ENCODE measurements around the gene DXO.

DXO gene

GRCh38 chr6:31968326-31968725 is 3.6 kb downstream of the DXO start:
- TF ChIP-seq GATA2 (IDR thresholded peaks at IDR 0.05; ENCODE audit: low read depth, low read length), result no peak
- no peak for TF ChIP-seq GATA3 (IDR thresholded peaks at IDR 0.05; ENCODE audit: low read depth, low read length)

GRCh38 chr6:31967926-31968320 is 4.0 kb downstream of the DXO start:
- TF ChIP-seq GATA2 (IDR thresholded peaks at IDR 0.05; ENCODE audit: low read depth, low read length), result no peak
- no peak for TF ChIP-seq GATA3 (IDR thresholded peaks at IDR 0.05; ENCODE audit: low read depth, low read length)

DNA sequence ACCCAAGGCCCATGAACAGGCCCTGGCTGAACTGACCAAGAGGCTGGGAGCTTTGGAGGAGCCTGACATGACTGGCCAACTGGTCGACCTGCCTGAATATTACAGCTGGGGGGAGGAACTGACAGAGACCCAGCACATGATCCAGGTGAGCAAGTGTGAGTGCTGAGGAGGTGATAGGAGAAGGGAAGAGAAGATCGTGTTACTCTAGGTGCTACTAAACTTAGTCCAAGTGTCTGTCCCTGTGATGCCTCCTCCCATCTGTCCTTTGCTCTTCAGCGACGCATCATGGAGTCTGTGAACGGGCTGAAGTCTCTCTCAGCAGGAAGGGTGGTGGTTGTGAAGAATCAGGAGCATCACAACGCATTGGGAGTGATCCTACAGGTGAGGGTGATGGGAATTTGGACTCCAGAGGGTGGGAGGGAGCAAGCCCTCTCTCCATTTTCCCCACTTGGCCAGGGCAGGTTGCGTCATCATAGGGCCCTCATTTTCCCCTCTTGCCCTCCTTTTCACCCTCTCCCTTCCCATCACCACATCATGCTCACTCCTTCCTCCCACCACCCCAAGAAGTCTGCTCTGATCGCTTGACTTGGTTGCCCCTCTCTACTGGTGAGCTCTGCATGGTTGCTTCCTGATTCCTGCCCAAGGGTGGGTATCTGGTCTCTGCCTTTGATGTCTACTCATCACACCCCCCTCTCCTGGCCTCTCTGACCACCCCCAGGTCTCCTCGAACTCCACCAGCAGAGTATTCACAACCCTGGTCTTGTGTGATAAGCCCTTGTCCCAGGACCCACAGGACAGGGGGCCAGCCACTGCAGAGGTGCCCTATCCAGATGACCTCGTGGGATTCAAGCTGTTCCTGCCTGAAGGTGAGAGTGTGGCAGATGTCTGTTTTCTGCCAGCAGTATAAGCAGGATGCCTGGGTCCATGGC is 4.7 kb downstream of the DXO start:
- TF ChIP-seq GATA2 (IDR thresholded peaks at IDR 0.05; ENCODE audit: low read depth, low read length), result no peak
- no peak for TF ChIP-seq GATA3 (IDR thresholded peaks at IDR 0.05; ENCODE audit: low read depth, low read length)

DNA sequence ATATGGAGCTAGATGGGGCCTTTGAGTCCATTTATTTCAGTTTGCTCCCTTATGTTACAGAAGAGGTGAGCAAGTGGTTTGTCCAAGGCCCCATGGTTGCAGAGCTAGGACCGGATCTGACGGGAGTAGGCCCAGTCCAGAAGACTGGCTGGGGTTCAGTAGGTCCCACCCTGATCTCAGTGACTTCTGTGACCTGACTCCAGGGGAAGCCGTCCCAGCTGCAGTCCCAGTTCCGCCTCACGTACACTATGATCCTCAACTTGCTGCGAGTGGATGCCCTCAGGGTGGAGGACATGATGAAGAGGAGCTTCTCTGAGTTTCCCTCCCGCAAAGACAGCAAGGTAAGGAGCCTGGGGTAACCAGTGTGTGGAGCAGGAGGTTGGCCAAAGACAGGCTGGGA is 5.4 kb downstream of the DXO start:
- TF ChIP-seq GATA3 (IDR thresholded peaks at IDR 0.05; ENCODE audit: low read depth, low read length), result no peak
- no peak for TF ChIP-seq GATA2 (IDR thresholded peaks at IDR 0.05; ENCODE audit: low read depth, low read length)

GRCh38 chr6:31965700-31966099 is 6.2 kb downstream of the DXO start:
- no peak for TF ChIP-seq GATA2 (IDR thresholded peaks at IDR 0.05; ENCODE audit: low read depth, low read length)
- no peak for TF ChIP-seq GATA3 (IDR thresholded peaks at IDR 0.05; ENCODE audit: low read depth, low read length)

DNA sequence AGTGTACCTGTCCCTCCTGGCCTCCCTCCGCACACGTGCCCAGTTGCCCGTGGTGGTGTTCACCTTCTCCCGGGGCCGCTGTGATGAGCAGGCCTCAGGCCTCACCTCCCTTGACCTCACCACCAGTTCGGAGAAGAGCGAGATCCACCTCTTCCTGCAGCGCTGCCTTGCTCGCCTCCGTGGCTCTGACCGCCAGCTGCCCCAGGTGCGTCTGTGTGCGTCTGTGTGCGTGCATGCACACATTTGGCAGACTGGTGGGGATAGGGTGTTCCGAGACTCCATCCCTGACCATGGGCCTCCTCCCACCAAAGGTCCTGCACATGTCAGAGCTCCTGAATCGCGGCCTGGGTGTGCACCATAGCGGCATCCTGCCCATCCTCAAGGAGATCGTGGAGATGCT is 8.0 kb downstream of the DXO start:
- no peak for TF ChIP-seq GATA2 (IDR thresholded peaks at IDR 0.05; ENCODE audit: low read depth, low read length)

- no peak for TF ChIP-seq GATA2 (IDR thresholded peaks at IDR 0.05; ENCODE audit: low read depth, low read length)
- no peak for TF ChIP-seq GATA3 (IDR thresholded peaks at IDR 0.05; ENCODE audit: low read depth, low read length)
These were observed 10.3 kb downstream of the DXO start for GRCh38 chr6:31961616-31962015.

- TF ChIP-seq GATA3 (IDR thresholded peaks at IDR 0.05; ENCODE audit: low read depth, low read length) (no peak), GATA2 (IDR thresholded peaks at IDR 0.05; ENCODE audit: low read depth, low read length) (0 out of 2 replicates have a peak, but pooled peaks have one; percentile 12)
These were observed 12.9 kb downstream of the DXO start, which contains the start of the genes NELFE and SKIC2 for GRCh38 chr6:31958741-31959739. TSS of gene NELFE (minus strand) at chr6:31958971. CDS start at chr6:31958446, 525 bp downstream. TSS of gene SKIC2 (plus strand) at chr6:31959175. CDS start at chr6:31959193, 18 bp downstream.

GRCh38 chr6:31958412-31958740 is 13.6 kb downstream of the DXO start:
- TF ChIP-seq GATA2 (IDR thresholded peaks at IDR 0.05; ENCODE audit: low read depth, low read length) (no peak), GATA3 (IDR thresholded peaks at IDR 0.05; ENCODE audit: low read depth, low read length) (no peak)

DNA sequence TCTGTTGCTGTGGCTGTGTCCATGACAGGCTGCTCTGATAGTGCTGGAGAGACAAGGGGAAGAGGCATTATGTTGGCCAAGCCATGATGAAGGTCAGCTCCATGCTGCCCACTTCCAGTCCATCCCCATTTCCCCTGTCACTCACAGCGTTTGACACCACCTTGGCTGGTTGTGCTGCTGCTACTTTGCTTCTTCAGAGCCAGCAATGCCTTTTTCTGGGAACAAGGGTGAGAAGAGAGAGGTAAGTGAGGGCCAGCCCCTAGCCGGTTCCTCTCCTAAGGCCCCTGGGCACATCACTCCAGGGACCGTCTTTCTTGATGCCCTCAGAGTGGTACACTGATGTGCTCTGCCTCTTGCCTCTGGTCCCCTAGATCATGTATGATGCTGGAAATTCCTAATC is 15.1 kb downstream of the DXO start:
- TF ChIP-seq GATA2 (IDR thresholded peaks at IDR 0.05; ENCODE audit: low read depth, low read length) (no peak), GATA3 (IDR thresholded peaks at IDR 0.05; ENCODE audit: low read depth, low read length) (no peak)

DNA sequence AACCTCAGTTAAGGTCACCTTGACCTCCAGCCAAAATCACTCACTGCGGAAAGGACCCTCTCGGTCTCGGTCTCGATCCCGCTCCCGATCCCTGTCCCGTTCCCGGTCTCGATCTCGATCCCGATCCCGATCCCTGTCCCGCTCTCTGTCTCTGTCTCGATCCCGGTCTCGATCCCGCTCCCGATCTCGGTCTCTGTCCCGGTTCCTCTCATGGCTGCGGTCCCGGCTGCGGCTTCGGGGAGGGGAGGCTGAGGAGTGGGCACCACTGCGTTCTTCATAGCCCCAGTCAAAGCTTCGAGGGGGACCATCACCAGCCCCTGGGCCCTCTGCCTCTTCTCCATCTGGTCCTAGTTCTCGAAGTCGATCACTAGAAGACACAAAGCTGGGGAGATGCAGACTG is 17.4 kb downstream of the DXO start:
- TF ChIP-seq GATA3 (IDR thresholded peaks at IDR 0.05; ENCODE audit: low read depth, low read length), result no peak
- TF ChIP-seq GATA2 (IDR thresholded peaks at IDR 0.05; ENCODE audit: low read depth, low read length), result no peak

DNA sequence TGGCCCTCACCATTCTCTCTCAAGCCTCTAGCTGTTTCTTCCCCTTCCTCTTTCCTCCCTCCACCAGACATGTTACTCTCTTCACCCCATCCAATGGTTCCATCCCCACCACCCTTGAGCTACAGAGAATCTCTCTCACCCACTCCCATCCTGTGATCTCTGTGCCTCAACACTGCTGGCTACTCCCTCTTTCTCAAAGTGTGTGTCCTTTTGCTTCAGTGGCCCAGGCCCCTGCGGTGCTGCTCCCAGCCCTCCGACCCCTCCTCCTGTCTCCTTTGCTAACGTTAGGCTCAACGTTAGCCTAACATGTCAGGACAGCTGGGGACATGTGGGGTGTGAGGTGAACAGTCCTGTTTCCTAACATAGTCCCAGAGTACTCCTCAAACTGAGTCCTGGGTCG is 19.0 kb downstream of the DXO start:
- TF ChIP-seq GATA3 (IDR thresholded peaks at IDR 0.05; ENCODE audit: low read depth, low read length) (no peak), GATA2 (IDR thresholded peaks at IDR 0.05; ENCODE audit: low read depth, low read length) (no peak)

DNA sequence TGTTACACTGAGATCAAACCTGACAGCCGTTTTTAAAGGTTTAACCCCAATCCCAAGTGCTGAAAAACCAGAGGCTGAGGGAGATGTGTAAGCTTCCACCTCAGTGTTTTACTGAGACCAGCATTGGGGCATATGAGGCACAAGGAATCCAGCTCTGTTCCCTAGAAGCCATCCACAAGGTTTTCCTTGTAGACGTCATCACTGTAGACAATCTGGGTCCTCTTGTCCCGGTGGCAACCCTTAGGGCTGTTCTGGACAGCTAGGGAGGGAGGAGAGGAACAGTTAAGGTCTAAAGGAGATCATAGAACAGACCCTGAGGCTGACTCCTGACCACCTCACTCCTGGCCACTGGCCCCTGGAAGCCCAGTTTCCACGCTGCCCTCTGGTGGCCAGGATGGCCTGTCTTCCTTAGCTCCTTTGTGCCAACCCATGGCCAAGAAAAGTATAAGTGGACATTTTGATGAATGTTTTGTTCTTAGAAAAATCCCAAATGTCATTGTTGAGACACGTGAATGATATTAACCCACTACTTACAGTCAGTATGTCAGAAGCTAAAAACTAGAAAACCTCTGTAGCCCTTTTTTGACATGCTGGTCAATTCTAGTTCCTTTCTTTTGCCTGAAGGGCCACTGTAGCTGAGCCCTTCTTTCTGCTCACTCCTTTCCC is 19.7 kb downstream of the DXO start:
- no peak for TF ChIP-seq GATA2 (IDR thresholded peaks at IDR 0.05; ENCODE audit: low read depth, low read length)
- no peak for TF ChIP-seq GATA3 (IDR thresholded peaks at IDR 0.05; ENCODE audit: low read depth, low read length)

Measured in SH-SY5Y (cell line).